ENCODE measurements around the gene CAND1. TPM values are rescaled to one million over a fixed set of nuclear protein-coding genes. Genes with fewer than 3 reads are reported as not detected.
A peak's percentile ranks its signal among the peaks of the same experiment; 100 is the strongest.

The CAND1 gene
- 95.3 and 139 TPM in 2 replicates for total RNA-seq

- DNase-seq (ENCODE audit: low read depth, low spot score) = peak; percentile 93
These were observed at the start of gene CAND1 for GRCh38 chr12:67268896-67269632. TSS of gene CAND1 (plus strand) at chr12:67269358. CDS start at chr12:67269718, 360 bp downstream.

GRCh38 chr12:67220065-67220464 is 49.1 kb upstream of the CAND1 start:
- DNase-seq (ENCODE audit: low read depth, low spot score) = no peak

GRCh38 chr12:67222302-67222701 is 46.9 kb upstream of the CAND1 start:
- no peak for DNase-seq (ENCODE audit: low read depth, low spot score)

- DNase-seq (ENCODE audit: low read depth, low spot score) = no peak
These were observed 45.9 kb upstream of the CAND1 start for GRCh38 chr12:67223225-67223624.

- DNase-seq (ENCODE audit: low read depth, low spot score) = no peak
These were observed 31.9 kb upstream of the CAND1 start for GRCh38 chr12:67237231-67237630.

GRCh38 chr12:67239061-67239460 is 30.1 kb upstream of the CAND1 start:
- no peak for DNase-seq (ENCODE audit: low read depth, low spot score)

GRCh38 chr12:67241482-67241881 is 27.7 kb upstream of the CAND1 start:
- DNase-seq (ENCODE audit: low read depth, low spot score) = no peak

- no peak for DNase-seq (ENCODE audit: low read depth, low spot score)
These were observed 25.9 kb upstream of the CAND1 start for GRCh38 chr12:67243260-67243659.

- no peak for DNase-seq (ENCODE audit: low read depth, low spot score)
These were observed 23.6 kb upstream of the CAND1 start for GRCh38 chr12:67245571-67245970.

GRCh38 chr12:67251012-67251411 is 18.1 kb upstream of the CAND1 start:
- DNase-seq (ENCODE audit: low read depth, low spot score) = no peak

GRCh38 chr12:67254372-67255026 is 14.7 kb upstream of the CAND1 start:
- no peak for DNase-seq (ENCODE audit: low read depth, low spot score)

- no peak for DNase-seq (ENCODE audit: low read depth, low spot score)
These were observed 12.5 kb upstream of the CAND1 start for GRCh38 chr12:67256649-67257048.

GRCh38 chr12:67263471-67263870 is 5.7 kb upstream of the CAND1 start:
- DNase-seq (ENCODE audit: low read depth, low spot score) = no peak

GRCh38 chr12:67268335-67268895 is 743 bp upstream of the CAND1 start:
- DNase-seq (ENCODE audit: low read depth, low spot score) = peak; percentile 95

GRCh38 chr12:67269633-67270573 is 745 bp downstream of the CAND1 start:
- DNase-seq (ENCODE audit: low read depth, low spot score) = no peak

- no peak for DNase-seq (ENCODE audit: low read depth, low spot score)
These were observed 1.5 kb downstream of the CAND1 start for GRCh38 chr12:67270622-67271021.

- DNase-seq (ENCODE audit: low read depth, low spot score) = no peak
These were observed 2.8 kb downstream of the CAND1 start for GRCh38 chr12:67271976-67272375.

GRCh38 chr12:67274186-67274585 is 5.0 kb downstream of the CAND1 start:
- DNase-seq (ENCODE audit: low read depth, low spot score) = no peak

- no peak for DNase-seq (ENCODE audit: low read depth, low spot score)
These were observed 6.3 kb downstream of the CAND1 start for GRCh38 chr12:67275380-67275913.

GRCh38 chr12:67276421-67276820 is 7.3 kb downstream of the CAND1 start:
- DNase-seq (ENCODE audit: low read depth, low spot score) = no peak

GRCh38 chr12:67279637-67280036 is 10.5 kb downstream of the CAND1 start:
- DNase-seq (ENCODE audit: low read depth, low spot score) = no peak
